Common myeloid progenitor, CD34-positive (primary cell): ENCODE measurements around the gene HOXA9.

Experiments used
- CTCF ChIA-PET: fragments of 350-600 bp; sonication (Branson Sonifier 250); formaldehyde crosslinking; loops from one replicate; lab custom pipeline; 2021; ENCODE audit warnings: antibody characterized with exemption; lab: Charles Lee
- POLR2A ChIA-PET: fragments of 350-600 bp; sonication (Branson Sonifier 250); formaldehyde crosslinking; loops from one replicate; lab custom pipeline; 2021; ENCODE audit warnings: antibody characterized with exemption; lab: Charles Lee
- DNase-seq, 3 donors: peaks; one replicate each; pipeline versions ENCODE4 v3.0.0 to v3.0.0-alpha.2; 2013
- H3K27ac ChIP-seq, 2 experiments: 1 replicate in 1 of 2; 2 replicates in 1 of 2; pipeline ENCODE4 v1.7.0; 2013; ENCODE audit warnings: inconsistent platforms in 2 of 2, low read length in 2 of 2, mild to moderate bottlenecking in 2 of 2, low read depth in 1 of 2, moderate library complexity in 1 of 2; ENCODE audit not compliant: severe bottlenecking in 2 of 2, insufficient read depth in 1 of 2, poor library complexity in 1 of 2
- H3K27me3 ChIP-seq, 5 experiments: replicated peaks in 2 of 5; 1 replicate in 3 of 5; 2 replicates in 2 of 5; pipeline versions ENCODE4 v1.6.1 to v1.7.0; 2013; ENCODE audit warnings: low read length in 4 of 5, mild to moderate bottlenecking in 2 of 5, moderate library complexity in 2 of 5, inconsistent platforms in 1 of 5; ENCODE audit not compliant: insufficient read depth in 5 of 5, control insufficient read depth in 4 of 5
- H3K36me3 ChIP-seq, 4 experiments: 1 replicate in 2 of 4; 2 replicates in 2 of 4; pipeline versions ENCODE4 v1.6.1 to v1.7.0; 2013; ENCODE audit warnings: low read length in 3 of 4, control low read depth in 1 of 4, mild to moderate bottlenecking in 1 of 4; ENCODE audit not compliant: control insufficient read depth in 4 of 4, insufficient read depth in 4 of 4
- H3K4me1 ChIP-seq, 4 experiments: 1 replicate in 3 of 4; 2 replicates in 1 of 4; pipeline versions ENCODE4 v1.6.1 to v1.7.1; 2013; ENCODE audit warnings: low read length in 3 of 4, mild to moderate bottlenecking in 3 of 4, control low read depth in 1 of 4, inconsistent platforms in 1 of 4, moderate library complexity in 1 of 4; ENCODE audit not compliant: control insufficient read depth in 4 of 4, insufficient read depth in 4 of 4; ENCODE audit errors: control extremely low read depth in 1 of 4
- H3K4me3 ChIP-seq, 7 experiments: 1 replicate in 4 of 7; 2 replicates in 3 of 7; pipeline versions ENCODE4 v1.5.1 to v1.7.0; 2013; ENCODE audit warnings: mild to moderate bottlenecking in 7 of 7, low read length in 6 of 7, moderate library complexity in 6 of 7, inconsistent platforms in 2 of 7, low read depth in 2 of 7, control low read depth in 1 of 7; ENCODE audit not compliant: insufficient read depth in 4 of 7, control insufficient read depth in 1 of 7; ENCODE audit errors: extremely low read depth in 1 of 7
- H3K9me3 ChIP-seq, 5 experiments: 1 replicate in 4 of 5; 2 replicates in 1 of 5; pipeline versions ENCODE4 v1.6.1 to v1.7.1; 2013; ENCODE audit warnings: low read length in 4 of 5, mild to moderate bottlenecking in 2 of 5, inconsistent platforms in 1 of 5, low read depth in 1 of 5, moderate library complexity in 1 of 5; ENCODE audit not compliant: control insufficient read depth in 4 of 5, insufficient read depth in 2 of 5; ENCODE audit errors: control extremely low read depth in 1 of 5
- WGBS: methylation state at CpG from one replicate; pipeline ENCODE4 v1.1.5; 2013; ENCODE audit not compliant: insufficient coverage; 5-methylcytosine and 5-hydroxymethylcytosine counted together

The HOXA9 gene

GRCh38 chr7:27167916-27168264, 2.6 kb upstream of the HOXA9 start:
- peaks cover 12 to 72% (median 46%) of the 10 kb centered on the region in 4 experiments for H3K4me1 ChIP-seq

GRCh38 chr7:27166531-27167505, 1.5 kb upstream of the HOXA9 start:
- peaks cover 19 to 72% (median 45%) of the 10 kb centered on the region in 4 experiments for H3K4me1 ChIP-seq
- WGBS, result 5% methylated on average over 41 of the region's 50 CpGs
- ChIA-PET POLR2A (interaction anchor here (0.8 to 2.1 kb wide), 4 partner anchors 10 to 16 kb away, joined by 3 to 9 read pairs (median 6); partner anchors contain the start of genes HOXA3 and HOXA7), CTCF (interaction anchor here (0.7 to 2.2 kb wide), 11 partner anchors 10 to 795 kb away, joined by 3 to 12 read pairs (median 6); partner anchors contain the start of genes HOXA11, HOXA3 and HOXA7)
- no peaks in the 10 kb centered on the region for H3K9me3 ChIP-seq
- peak overlapping the region; percentile 92 to 96 for H3K27ac ChIP-seq
- no peaks in the 10 kb centered on the region for H3K27me3 ChIP-seq
- H3K4me3 ChIP-seq, result peak overlapping the region; percentile 34 to 100 (median 87)
- peaks cover 0 to 61% (median 15%) of the 10 kb centered on the region in 4 experiments for H3K36me3 ChIP-seq
- DNase-seq, result peak in 1 of 3 donors; percentile 58

More at GRCh38 chr7:27167916-27168264, 2.6 kb upstream of the HOXA9 start:
- ChIA-PET POLR2A (interaction anchor here (0.8 to 1.7 kb wide), 4 partner anchors 15 to 796 kb away, joined by 3 to 9 read pairs (median 3); partner anchors contain the start of gene HOXA3), CTCF (interaction anchor here (0.6 to 2.2 kb wide), 13 partner anchors 9 to 799 kb away, joined by 3 to 15 read pairs (median 5); partner anchors contain the start of genes HOXA11 and HOXA7)
- DNase-seq, result no peak
- peaks cover 0 to 56% (median 13%) of the 10 kb centered on the region in 4 experiments for H3K36me3 ChIP-seq
- WGBS, result 0% methylated on average over 4 of the region's 4 CpGs
- peak overlapping the region; percentile 92 to 96 for H3K27ac ChIP-seq
- peak overlapping the region in 6 of 7 experiments; percentile 75 to 100 (median 90) for H3K4me3 ChIP-seq
- H3K9me3 ChIP-seq, result no peaks in the 10 kb centered on the region
- no peaks in the 10 kb centered on the region for H3K27me3 ChIP-seq

- under 1% methylated on average over 41 of the region's 46 CpGs for WGBS
- peak overlapping the region; percentile 34 to 100 (median 87) for H3K4me3 ChIP-seq
- peak in 1 of 3 donors; percentile 31 for DNase-seq
- peaks cover 0 to 55% (median 12%) of the 10 kb centered on the region in 4 experiments for H3K36me3 ChIP-seq
- ChIA-PET CTCF (interaction anchor here (0.7 to 2.2 kb wide), 9 partner anchors 9 to 794 kb away, joined by 3 to 12 read pairs (median 6); partner anchors contain the start of genes HOXA3 and HOXA7), POLR2A (interaction anchor here (0.6 to 2.1 kb wide), 4 partner anchors 9 to 19 kb away, joined by 3 to 9 read pairs (median 3); partner anchors contain the start of genes HOXA11, HOXA3 and HOXA7)
- H3K27ac ChIP-seq, result peak overlapping the region; percentile 92 to 96
- no peaks in the 10 kb centered on the region for H3K27me3 ChIP-seq
- H3K4me1 ChIP-seq, result peaks cover 19 to 67% (median 46%) of the 10 kb centered on the region in 4 experiments
- H3K9me3 ChIP-seq, result no peaks in the 10 kb centered on the region
Observed at GRCh38 chr7:27165996-27166530, 726 bp upstream of the HOXA9 start.

GRCh38 chr7:27164367-27165088, 809 bp downstream of the HOXA9 start:
- ChIA-PET CTCF (interaction anchor here (0.7 to 4.6 kb wide), 6 partner anchors 11 to 310 kb away, joined by 3 to 84 read pairs (median 14); partner anchors contain the start of genes HOXA10, HOXA3 and HOXA6), POLR2A (interaction anchor here (2.1 kb wide), 1 partner anchor 8 kb away, joined by 9 read pairs; the partner anchor contains the start of gene HOXA7)
- H3K27me3 ChIP-seq, result no peaks in the 10 kb centered on the region
- H3K4me1 ChIP-seq, result peaks cover 15 to 70% (median 59%) of the 10 kb centered on the region in 4 experiments
- H3K36me3 ChIP-seq, result peaks cover 0 to 50% (median 12%) of the 10 kb centered on the region in 4 experiments
- DNase-seq, result peak in 1 of 3 donors; percentile 72
- H3K27ac ChIP-seq, result peak overlapping the region; percentile 92 to 96
- H3K9me3 ChIP-seq, result no peaks in the 10 kb centered on the region
- WGBS, result under 1% methylated on average over 39 of the region's 47 CpGs
- peak overlapping the region; percentile 73 to 100 (median 87) for H3K4me3 ChIP-seq

- ChIA-PET CTCF (interaction anchor here (0.7 to 4.6 kb wide), 6 partner anchors 10 to 794 kb away, joined by 3 to 84 read pairs (median 16); partner anchors contain the start of genes HOXA10, HOXA3 and HOXA6), POLR2A (no interaction called here)
- Histone ChIP-seq H3K9me3 (no peaks in the 10 kb centered on the region), H3K27ac (peak overlapping the region; percentile 92 to 96), H3K4me3 (peak overlapping the region; percentile 73 to 100 (median 87)), H3K27me3 (no peaks in the 10 kb centered on the region), H3K4me1 (peaks cover 18 to 72% (median 64%) of the 10 kb centered on the region in 4 experiments), H3K36me3 (peaks cover 0 to 47% (median 12%) of the 10 kb centered on the region in 4 experiments)
- WGBS, result 0% methylated on average over 10 of the region's 12 CpGs
- DNase-seq, result no peak
Observed at GRCh38 chr7:27164045-27164366, 1.3 kb downstream of the HOXA9 start.
